ENCODE results near the gene ST8SIA4. TPM values are rescaled to one million over a fixed set of nuclear protein-coding genes. Genes with fewer than 3 reads are reported as not detected.

ST8SIA4 gene
- total RNA-seq, 1 experiment from 2014 or later = not detected

GRCh38 chr5:100896054-100896453 lies 7.0 kb downstream of the ST8SIA4 start:
- TF ChIP-seq MAX (IDR thresholded peaks at IDR 0.05) (no peak), SP1 (IDR thresholded peaks at IDR 0.05; ENCODE audit: low read depth) (no peak), ELF1 (IDR thresholded peaks at IDR 0.05; ENCODE audit: borderline replicate concordance, low read depth) (no peak), ATF3 (IDR thresholded peaks at IDR 0.05) (no peak), FOSL1 (IDR thresholded peaks at IDR 0.05; ENCODE audit: low read depth) (no peak), RAD21 (IDR thresholded peaks at IDR 0.05; ENCODE audit: low read depth) (no peak), POLR2AphosphoS5 (IDR thresholded peaks at IDR 0.05; ENCODE audit: low read depth, low read length) (no peak), REST (IDR thresholded peaks at IDR 0.05; ENCODE audit: low read depth) (no peak)
- H3K79me2 ChIP-seq (ENCODE audit: insufficient read depth, low read length) = no peaks in the 10 kb centered on the region
- RAD21 ChIA-PET (ENCODE audit: low non-redundant PET in 1 of 2, low total read pairs in 2 of 2, uncharacterized antibody in 2 of 2, unreplicated experiment in 2 of 2) = no interaction called here

More at GRCh38 chr5:100896054-100896453, 7.0 kb downstream of the ST8SIA4 start:
- Histone ChIP-seq H3K9me3 (ENCODE audit: control insufficient read depth in 1 of 2, insufficient read depth in 1 of 2, low read depth in 1 of 2, low read length in 2 of 2) (no peaks in the 10 kb centered on the region), H3K4me3 (replicated peaks in 1 of 2; ENCODE audit: low read depth in 1 of 2, low read length in 2 of 2) (no peak overlapping the region), H3K36me3 (ENCODE audit: control insufficient read depth in 1 of 2, insufficient read depth in 2 of 2, low read length in 2 of 2) (no peaks in the 10 kb centered on the region), H3K9ac (ENCODE audit: low read length) (no peak overlapping the region), H3K27ac (ENCODE audit: low read depth, low read length) (no peak overlapping the region), H3K9me2 (ENCODE audit: insufficient read depth) (no peaks in the 10 kb centered on the region), H3K4me1 (ENCODE audit: control insufficient read depth in 1 of 2, insufficient read depth in 2 of 2, low read length in 2 of 2) (no peaks in the 10 kb centered on the region), H3K4me2 (ENCODE audit: low read length) (no peak overlapping the region), H4K20me1 (ENCODE audit: insufficient read depth) (no peaks in the 10 kb centered on the region), H3K27me3 (ENCODE audit: insufficient read depth, low read length) (no peaks in the 10 kb centered on the region), H2AFZ (ENCODE audit: low read depth, low read length, poor library complexity, severe bottlenecking) (no peak overlapping the region)
- BruUV-seq (replicated peaks) = no TSS peak
- DNase-seq (ENCODE audit: low read depth, low spot score) = no peak
- ChIA-PET POLR2A (no interaction called here), CTCF (no interaction called here)
- intact Hi-C loops (cut with micrococcal nuclease) = no loop called here
- ATAC-seq = no peak
